H1 (cell line): ENCODE data around the gene IL6R. TPM values are rescaled to one million over a fixed set of nuclear protein-coding genes. Genes with fewer than 3 reads are reported as not detected.

ENCODE experiments used
- CTCF ChIA-PET: fragments of 300-600 bp; sonication (Branson Sonifier 250); formaldehyde crosslinking; loops from one replicate; lab custom pipeline; 2021; ENCODE audit not compliant: partially characterized antibody; lab: Charles Lee
- POLR2A ChIA-PET: fragments of 300-600 bp; sonication (Branson Sonifier 250); formaldehyde crosslinking; loops from one replicate; lab custom pipeline; 2021; ENCODE audit warnings: inconsistent platforms; ENCODE audit not compliant: partially characterized antibody; lab: Charles Lee
- DNase-seq, 2 experiments: peaks; one replicate each; pipeline versions ENCODE4 v3.0.0 to v3.0.0-alpha.2; 2010 to 2022; ENCODE audit warnings: low spot score in 2 of 2, low read depth in 1 of 2, mixed read lengths in 1 of 2
- FAIRE-seq: peaks from 2 replicates; lab custom pipeline; 2011; peaks lifted over from hg19 to GRCh38; lab: Jason Lieb, UNC
- H2AFZ ChIP-seq: 2 replicates; pipeline ENCODE4 v1.8.1; 2012; ENCODE audit warnings: low read length, inconsistent platforms
- H2AK5ac ChIP-seq: 2 replicates; pipeline ENCODE4 v1.6.1; 2013; ENCODE audit warnings: low read depth, low read length
- H2BK120ac ChIP-seq: replicated peaks from 2 replicates; pipeline ENCODE3; 2013; ENCODE audit warnings: low read depth, low read length, inconsistent platforms
- H2BK12ac ChIP-seq: 2 replicates; pipeline ENCODE4 v1.6.1; 2013; ENCODE audit warnings: low read depth, low read length
- H2BK15ac ChIP-seq: 2 replicates; pipeline ENCODE4 v1.6.1; 2013; ENCODE audit warnings: low read length
- H2BK20ac ChIP-seq: 2 replicates; pipeline ENCODE4 v1.6.1; 2013; ENCODE audit warnings: low read length
- H2BK5ac ChIP-seq: 2 replicates; pipeline ENCODE4 v1.6.1; 2013; ENCODE audit warnings: low read depth, low read length
- H3K14ac ChIP-seq: 2 replicates; pipeline ENCODE4 v1.6.1; 2013; ENCODE audit warnings: inconsistent platforms; ENCODE audit not compliant: insufficient read length
- H3K18ac ChIP-seq: 2 replicates; pipeline ENCODE4 v1.6.1; 2013; ENCODE audit warnings: low read length; ENCODE audit errors: extremely low read depth
- H3K23ac ChIP-seq: 2 replicates; pipeline ENCODE4 v1.6.1; 2013; ENCODE audit warnings: inconsistent platforms; ENCODE audit not compliant: insufficient read length
- H3K23me2 ChIP-seq: 2 replicates; pipeline ENCODE4 v1.6.1; 2013; ENCODE audit warnings: low read depth, low read length
- H3K27ac ChIP-seq: 2 replicates; pipeline ENCODE4 v1.6.1; 2011; ENCODE audit warnings: low read depth, low read length, inconsistent platforms
- H3K27me3 ChIP-seq, 4 experiments: replicated peaks in 1 of 4; 1 replicate in 1 of 4; 2 replicates in 3 of 4; pipeline versions ENCODE4 v1.6.1 to v1.8.1; 2011 to 2013; ENCODE audit warnings: low read length in 3 of 4, mild to moderate bottlenecking in 3 of 4, inconsistent platforms in 2 of 4, mixed read lengths in 2 of 4, moderate library complexity in 1 of 4; ENCODE audit not compliant: control insufficient read depth in 3 of 4, insufficient read depth in 3 of 4; ENCODE audit errors: extremely low read depth in 1 of 4
- H3K36me3 ChIP-seq, 4 experiments: 2 replicates each; pipeline versions ENCODE4 v1.6.1 to v1.8.1; 2011 to 2013; ENCODE audit warnings: mild to moderate bottlenecking in 4 of 4, low read length in 3 of 4, moderate library complexity in 2 of 4, control low read depth in 1 of 4, inconsistent platforms in 1 of 4; ENCODE audit not compliant: insufficient read depth in 4 of 4, control insufficient read depth in 2 of 4
- H3K4ac ChIP-seq: replicated peaks from 2 replicates; pipeline ENCODE3; 2013; ENCODE audit warnings: low read length, low read depth, mixed read lengths, inconsistent platforms; ENCODE audit not compliant: insufficient read length
- H3K4me1 ChIP-seq, 4 experiments: replicated peaks in 1 of 4; 1 replicate in 1 of 4; 2 replicates in 3 of 4; pipeline versions ENCODE4 v1.6.1 to v1.8.1; 2011 to 2013; ENCODE audit warnings: low read length in 3 of 4, inconsistent platforms in 2 of 4, mixed read lengths in 1 of 4; ENCODE audit not compliant: insufficient read depth in 4 of 4, control insufficient read depth in 3 of 4
- H3K4me2 ChIP-seq, 2 experiments: 2 replicates each; pipeline versions ENCODE4 v1.6.1 to v1.8.1; 2011 to 2013; ENCODE audit warnings: low read depth in 2 of 2, low read length in 2 of 2, control low read depth in 1 of 2, inconsistent platforms in 1 of 2, mild to moderate bottlenecking in 1 of 2; ENCODE audit not compliant: insufficient read depth in 1 of 2
- H3K4me3 ChIP-seq, 4 experiments: fragments of 200-600, 300-600 bp in 1 of 4; sonication (generic), shearing (Covaris generic), sonication (Bioruptor Twin) in 1 of 4; 2 replicates each; pipeline versions ENCODE4 v1.5.1 to v1.8.1; 2011 to 2016; ENCODE audit warnings: low read length in 4 of 4, low read depth in 3 of 4, control low read depth in 2 of 4, inconsistent platforms in 2 of 4, mild to moderate bottlenecking in 2 of 4, mixed read lengths in 1 of 4, moderate library complexity in 1 of 4; ENCODE audit not compliant: insufficient read depth in 2 of 4; ENCODE audit errors: extremely low read depth in 1 of 4
- H3K56ac ChIP-seq: replicated peaks from 2 replicates; pipeline ENCODE3; 2013; ENCODE audit warnings: low read depth, mild to moderate bottlenecking, mixed read lengths, low read length, inconsistent platforms; ENCODE audit not compliant: insufficient read length
- H3K79me1 ChIP-seq: 2 replicates; pipeline ENCODE4 v1.6.1; 2013; ENCODE audit warnings: low read depth, low read length, control low read depth
- H3K79me2 ChIP-seq, 2 experiments: 2 replicates each; pipeline versions ENCODE4 v1.6.1 to v1.8.1; 2012 to 2013; ENCODE audit warnings: low read length in 2 of 2, mild to moderate bottlenecking in 2 of 2, inconsistent platforms in 1 of 2; ENCODE audit not compliant: insufficient read depth in 2 of 2, control insufficient read depth in 1 of 2
- H3K9ac ChIP-seq, 4 experiments: replicated peaks in 1 of 4; 1 replicate in 1 of 4; 2 replicates in 3 of 4; pipeline versions ENCODE4 v1.6.1 to v1.8.1; 2011 to 2013; ENCODE audit warnings: low read depth in 3 of 4, low read length in 3 of 4, control low read depth in 2 of 4, mild to moderate bottlenecking in 2 of 4, moderate library complexity in 2 of 4, inconsistent platforms in 1 of 4; ENCODE audit errors: extremely low read depth in 1 of 4
- H3K9me3 ChIP-seq, 2 experiments: 2 replicates each; pipeline versions ENCODE4 v1.6.1 to v1.8.1; 2012 to 2013; ENCODE audit warnings: mild to moderate bottlenecking in 2 of 2, moderate library complexity in 2 of 2, control low read depth in 1 of 2, inconsistent platforms in 1 of 2, low read depth in 1 of 2, low read length in 1 of 2, mixed read lengths in 1 of 2; ENCODE audit not compliant: insufficient read depth in 2 of 2
- H4K20me1 ChIP-seq, 2 experiments: replicated peaks in 1 of 2; 2 replicates each; pipeline versions ENCODE3 to v1.8.1; 2011 to 2013; ENCODE audit warnings: inconsistent platforms in 2 of 2, low read length in 2 of 2, mild to moderate bottlenecking in 1 of 2; ENCODE audit not compliant: insufficient read depth in 2 of 2, control insufficient read depth in 1 of 2
- H4K5ac ChIP-seq: 2 replicates; pipeline ENCODE4 v1.6.1; 2013; ENCODE audit warnings: low read length, low read depth, mixed read lengths, inconsistent platforms; ENCODE audit not compliant: insufficient read length
- H4K8ac ChIP-seq: 2 replicates; pipeline ENCODE4 v1.8.0; 2013; ENCODE audit warnings: mild to moderate bottlenecking, moderate library complexity, low read length, inconsistent platforms; ENCODE audit not compliant: insufficient read depth; ENCODE audit errors: extremely low read depth
- H4K91ac ChIP-seq: replicated peaks from 2 replicates; pipeline ENCODE3; 2013; ENCODE audit warnings: low read length, mixed read lengths, inconsistent platforms; ENCODE audit not compliant: insufficient read length
- CTBP2 ChIP-seq: IDR thresholded peaks from 2 replicates; pipeline ENCODE4 v1.7.0; 2011; ENCODE audit warnings: borderline replicate concordance, mild to moderate bottlenecking, moderate library complexity, mixed read lengths, low read length; ENCODE audit not compliant: insufficient read depth, insufficient read length
- EGR1 ChIP-seq: IDR thresholded peaks from 2 replicates; pipeline ENCODE4 v1.6.1; 2011; ENCODE audit warnings: low read depth, low read length, borderline replicate concordance
- GABPA ChIP-seq: IDR thresholded peaks from 2 replicates; pipeline ENCODE4 v1.6.1; 2011; ENCODE audit warnings: mild to moderate bottlenecking, low read length, moderate library complexity, borderline replicate concordance; ENCODE audit not compliant: insufficient read depth
- JUN ChIP-seq: IDR thresholded peaks from 2 replicates; pipeline ENCODE4 v1.6.1; 2011; ENCODE audit warnings: low read depth, mild to moderate bottlenecking, improper control_type of control experiment, low read length
- RBBP5 ChIP-seq: IDR thresholded peaks from 2 replicates; pipeline ENCODE4 v1.7.1; 2012; ENCODE audit warnings: low read depth, mild to moderate bottlenecking, inconsistent platforms, low read length, moderate library complexity, borderline replicate concordance
- WGBS, 2 experiments: shearing (Covaris generic) in 1 of 2; methylation state at CpG; one replicate each; pipeline versions ENCODE4 v1.1.6 to v1.1.7; 2013 to 2015; ENCODE audit warnings: low lambda C conversion rate in 2 of 2, mixed read lengths in 2 of 2, inconsistent platforms in 1 of 2, low coverage in 1 of 2, missing lambda C conversion rate in 1 of 2; ENCODE audit not compliant: insufficient replicate concordance in 2 of 2, insufficient coverage in 1 of 2, insufficient read length in 1 of 2; ENCODE audit errors: extremely low coverage in 1 of 2, missing lambda C conversion rate in 1 of 2; 5-methylcytosine and 5-hydroxymethylcytosine counted together
- polyA plus RNA-seq, 7 experiments: library from polyadenylated mRNA; depleted of rRNA in 3 of 7; stranded (reverse) in 5 of 7; unstranded in 2 of 7; fragments of >200 nt in 5 of 7; fragments of 200-250 nt in 2 of 7; gene quantifications; 1 replicate in 5 of 7; 2 replicates in 1 of 7; 4 replicates in 1 of 7; pipeline versions ENCODE4 v1.2.1 to v1.2.3, GENCODE V29; 2011 to 2013; ENCODE audit warnings: missing spikeins in 2 of 7, mixed read lengths in 2 of 7
- total RNA-seq: library from RNA; stranded (reverse); fragmentation: NEBNext Ultra II Directional; extraction: Animal tissue kit (Norgen Biotek cat#: 25700); gene quantifications from 2 replicates; pipeline ENCODE4 v1.2.1, GENCODE V29; 2021

The IL6R gene
- total and polyA plus RNA-seq, 2 of the 8 experiments (the other 6 are each of a cell fraction or from before 2014, with no cell fraction given) = 2.3 to 3.0 TPM

GRCh38 chr1:154398678-154399077 is 6.5 kb upstream of the IL6R start:
- no peak overlapping the region for H4K91ac ChIP-seq
- 95% methylated on average over 4 of the region's 4 CpGs; no CpG with 5 or more reads in 1 of the 2 experiments for WGBS, 2 experiments
- H2BK5ac ChIP-seq = no peak overlapping the region
- no peak overlapping the region for H3K9ac ChIP-seq
- H4K5ac ChIP-seq = no peak overlapping the region
- H4K8ac ChIP-seq = no peak overlapping the region
- H3K23ac ChIP-seq = no peak overlapping the region
- no peak overlapping the region for H3K27ac ChIP-seq
- no peak overlapping the region for H3K18ac ChIP-seq
- CTCF ChIA-PET = interaction anchor here (0.6 to 1.4 kb wide), 5 partner anchors 9 to 855 kb away, joined by 3 to 4 read pairs (median 4); no protein-coding TSS in a partner anchor
- no peaks in the 10 kb centered on the region for H3K79me1 ChIP-seq
- no peaks in the 10 kb centered on the region for H3K36me3 ChIP-seq
- no peak overlapping the region for H2BK20ac ChIP-seq
- H3K14ac ChIP-seq = no peak overlapping the region
- H3K4me1 ChIP-seq = peaks cover 0 to 3% (median 0%) of the 10 kb centered on the region in 4 experiments; a peak in 2 of 7 replicates
- H3K79me2 ChIP-seq = no peaks in the 10 kb centered on the region
- H2BK12ac ChIP-seq = no peak overlapping the region
- no peak overlapping the region for H2BK120ac ChIP-seq
- H2AFZ ChIP-seq = no peak overlapping the region
- H2BK15ac ChIP-seq = no peak overlapping the region
- FAIRE-seq (no peak), DNase-seq (no peak)
- H3K4ac ChIP-seq = no peak overlapping the region
- no peak overlapping the region for H3K4me2 ChIP-seq
- no peaks in the 10 kb centered on the region for H4K20me1 ChIP-seq
- peaks cover 0 to 3% (median 1%) of the 10 kb centered on the region in 4 experiments; a peak in 3 of 7 replicates for H3K27me3 ChIP-seq
- no peak overlapping the region for H2AK5ac ChIP-seq
- no peak overlapping the region for H3K56ac ChIP-seq
- no peak overlapping the region for H3K4me3 ChIP-seq
- 0 out of 2 replicates have a peak, but pooled peaks cover 2% of the 10 kb centered on the region for H3K23me2 ChIP-seq
- POLR2A ChIA-PET = no interaction called here
- peaks cover 0 to 4% of the 10 kb centered on the region in 2 experiments; a peak in 2 of 4 replicates for H3K9me3 ChIP-seq
- no peak for TF ChIP-seq CTBP2
- TF ChIP-seq RBBP5 = no peak
- no peak for TF ChIP-seq JUN
- TF ChIP-seq EGR1 = no peak
- TF ChIP-seq GABPA = no peak
